ENCODE measurements around the gene POLDIP3. TPM values are rescaled to one million over a fixed set of nuclear protein-coding genes. Genes with fewer than 3 reads are reported as not detected.

The POLDIP3 gene
- total RNA-seq, 1 experiment from 2014 or later, result 67.6 TPM

DNA sequence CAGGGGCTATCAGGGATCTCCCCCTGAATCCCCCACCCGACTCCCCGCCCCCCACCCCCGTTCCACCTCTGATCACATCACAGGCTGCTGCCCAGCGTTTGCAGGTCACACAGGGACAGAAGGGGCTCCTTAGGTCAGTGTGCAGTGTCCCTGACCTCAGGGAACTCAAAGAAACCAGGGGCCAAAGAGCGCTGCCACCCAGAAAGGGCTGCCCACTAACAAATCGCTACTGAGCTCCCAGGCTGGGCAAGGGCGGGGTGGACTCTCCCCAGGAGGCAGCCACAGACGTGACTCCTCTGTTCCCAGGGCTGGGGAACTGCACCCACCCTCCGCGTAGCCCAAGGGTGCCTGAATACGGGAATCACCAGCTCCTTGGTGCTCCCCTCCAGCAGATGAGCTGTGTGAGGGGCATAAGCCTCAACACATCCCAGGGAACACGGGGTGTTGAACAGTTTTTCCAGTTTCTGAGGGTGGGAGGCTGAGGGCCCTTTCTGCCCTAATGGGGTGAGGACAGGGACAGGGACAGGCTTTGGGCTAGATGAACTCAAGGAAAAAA, 9.9 kb upstream of the POLDIP3 start:
- TF ChIP-seq ZBTB33 (IDR thresholded peaks at IDR 0.05; ENCODE audit: extremely low read depth, insufficient replicate concordance, low read length) (no peak), POLR2A (IDR thresholded peaks at IDR 0.05; ENCODE audit: borderline replicate concordance, extremely low read depth, insufficient read depth, insufficient read length) (no peak), ELF1 (IDR thresholded peaks at IDR 0.05; ENCODE audit: borderline replicate concordance, low read depth) (no peak), TCF7L2 (IDR thresholded peaks at IDR 0.05; ENCODE audit: borderline replicate concordance, extremely low read depth, insufficient read depth, insufficient read length) (no peak), FOSL1 (IDR thresholded peaks at IDR 0.05; ENCODE audit: low read depth) (no peak), CBX3 (IDR thresholded peaks at IDR 0.05; ENCODE audit: low read depth) (no peak), EZH2 (IDR thresholded peaks at IDR 0.05) (no peak), RAD21 (IDR thresholded peaks at IDR 0.05; ENCODE audit: low read depth) (no peak), POLR2AphosphoS5 (IDR thresholded peaks at IDR 0.05; ENCODE audit: low read depth, low read length) (no peak), YY1 (IDR thresholded peaks at IDR 0.05; ENCODE audit: extremely low read depth, insufficient replicate concordance, low read depth, low read length) (no peak), SIN3A (IDR thresholded peaks at IDR 0.05; ENCODE audit: low read depth) (no peak), SRF (IDR thresholded peaks at IDR 0.05; ENCODE audit: low read depth) (no peak), EZH2phosphoT487 (IDR thresholded peaks at IDR 0.05; ENCODE audit: borderline replicate concordance) (no peak), SP1 (IDR thresholded peaks at IDR 0.05; ENCODE audit: low read depth) (no peak), JUND (IDR thresholded peaks at IDR 0.05) (no peak), CEBPB (IDR thresholded peaks at IDR 0.05; ENCODE audit: low read depth) (no peak)
- TF ChIP-seq, protein P1, sequence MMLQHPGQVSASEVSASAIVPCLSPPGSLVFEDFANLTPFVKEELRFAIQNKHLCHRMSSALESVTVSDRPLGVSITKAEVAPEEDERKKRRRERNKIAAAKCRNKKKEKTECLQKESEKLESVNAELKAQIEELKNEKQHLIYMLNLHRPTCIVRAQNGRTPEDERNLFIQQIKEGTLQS (IDR thresholded peaks at IDR 0.05), result no peak
- TF ChIP-seq, protein P2, sequence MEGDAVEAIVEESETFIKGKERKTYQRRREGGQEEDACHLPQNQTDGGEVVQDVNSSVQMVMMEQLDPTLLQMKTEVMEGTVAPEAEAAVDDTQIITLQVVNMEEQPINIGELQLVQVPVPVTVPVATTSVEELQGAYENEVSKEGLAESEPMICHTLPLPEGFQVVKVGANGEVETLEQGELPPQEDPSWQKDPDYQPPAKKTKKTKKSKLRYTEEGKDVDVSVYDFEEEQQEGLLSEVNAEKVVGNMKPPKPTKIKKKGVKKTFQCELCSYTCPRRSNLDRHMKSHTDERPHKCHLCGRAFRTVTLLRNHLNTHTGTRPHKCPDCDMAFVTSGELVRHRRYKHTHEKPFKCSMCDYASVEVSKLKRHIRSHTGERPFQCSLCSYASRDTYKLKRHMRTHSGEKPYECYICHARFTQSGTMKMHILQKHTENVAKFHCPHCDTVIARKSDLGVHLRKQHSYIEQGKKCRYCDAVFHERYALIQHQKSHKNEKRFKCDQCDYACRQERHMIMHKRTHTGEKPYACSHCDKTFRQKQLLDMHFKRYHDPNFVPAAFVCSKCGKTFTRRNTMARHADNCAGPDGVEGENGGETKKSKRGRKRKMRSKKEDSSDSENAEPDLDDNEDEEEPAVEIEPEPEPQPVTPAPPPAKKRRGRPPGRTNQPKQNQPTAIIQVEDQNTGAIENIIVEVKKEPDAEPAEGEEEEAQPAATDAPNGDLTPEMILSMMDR (IDR thresholded peaks at IDR 0.05 in 2 of 3, conservative IDR thresholded peaks at IDR 0.05 in 1 of 3; ENCODE audit: borderline replicate concordance in 1 of 3, insufficient read depth in 1 of 3, low read depth in 2 of 3, low read length in 2 of 3), result no peak
- H4K20me1 ChIP-seq (ENCODE audit: insufficient read depth), result no peaks in the 10 kb centered on the region
- no peak overlapping the region for H3K4me2 ChIP-seq (ENCODE audit: low read length)
- peaks cover 20 to 21% of the 10 kb centered on the region in 2 experiments; a peak in 3 of 4 replicates for H3K36me3 ChIP-seq (ENCODE audit: control insufficient read depth in 1 of 2, insufficient read depth in 2 of 2, low read length in 2 of 2)
- BruUV-seq (replicated peaks), result no TSS peak
- H2AFZ ChIP-seq (ENCODE audit: low read depth, low read length, poor library complexity, severe bottlenecking), result no peak overlapping the region
- ChIA-PET CTCF (no interaction called here), RAD21 (ENCODE audit: low non-redundant PET in 1 of 2, low total read pairs in 2 of 2, uncharacterized antibody in 2 of 2, unreplicated experiment in 2 of 2) (no interaction called here), POLR2A (interaction anchor here (2.7 kb wide), 1 partner anchor 9 kb away, joined by 15 read pairs; the partner anchor contains the start of gene POLDIP3)
- H3K9me2 ChIP-seq (ENCODE audit: insufficient read depth), result no peaks in the 10 kb centered on the region
- ATAC-seq, result no peak
- H3K4me3 ChIP-seq (replicated peaks in 1 of 2; ENCODE audit: low read depth in 1 of 2, low read length in 2 of 2), result no peak overlapping the region
- DNase-seq (ENCODE audit: low read depth, low spot score), result no peak
- no peaks in the 10 kb centered on the region for H3K79me2 ChIP-seq (ENCODE audit: insufficient read depth, low read length)
- H3K9me3 ChIP-seq (ENCODE audit: control insufficient read depth in 1 of 2, insufficient read depth in 1 of 2, low read depth in 1 of 2, low read length in 2 of 2), result no peaks in the 10 kb centered on the region
- no peak overlapping the region for H3K9ac ChIP-seq (ENCODE audit: low read length)
- H3K27me3 ChIP-seq (ENCODE audit: insufficient read depth, low read length), result no peaks in the 10 kb centered on the region
- H3K27ac ChIP-seq (ENCODE audit: low read depth, low read length), result no peak overlapping the region
- peaks cover 19 to 23% of the 10 kb centered on the region in 2 experiments for H3K4me1 ChIP-seq (ENCODE audit: control insufficient read depth in 1 of 2, insufficient read depth in 2 of 2, low read length in 2 of 2)
- intact Hi-C loops (cut with micrococcal nuclease), result no loop called here
